Suprapubic skin (tissue), 4 donors: Measurements from ENCODE around the gene TBX10. TPM values are rescaled to one million over a fixed set of nuclear protein-coding genes. Genes with fewer than 3 reads are reported as not detected.

Experiments used
- DNase-seq, 2 donors: peaks; one replicate each; pipeline ENCODE4 v3.0.0-alpha.2; 2019; ENCODE audit warnings: low spot score in 2 of 2
- H3K27ac ChIP-seq: fragments of 200-600 bp; sonication (generic); one replicate; pipeline ENCODE4 v1.5.1; 2019
- H3K27me3 ChIP-seq: fragments of 200-600 bp; sonication (generic); one replicate; pipeline ENCODE4 v1.5.1; 2019
- H3K36me3 ChIP-seq: fragments of 200-600 bp; sonication (generic); one replicate; pipeline ENCODE4 v1.5.1; 2019
- H3K4me1 ChIP-seq: fragments of 200-600 bp; sonication (generic); one replicate; pipeline ENCODE4 v1.5.1; 2019
- H3K4me3 ChIP-seq: fragments of 200-600 bp; sonication (generic); one replicate; pipeline ENCODE4 v1.5.1; 2019; ENCODE audit warnings: mild to moderate bottlenecking
- H3K9me3 ChIP-seq: fragments of 200-600 bp; sonication (generic); one replicate; pipeline ENCODE4 v1.5.1; 2019
- CTCF ChIP-seq, 2 donors: fragments of 200-600 bp in 1 of 2; fragments of 450-650 bp in 1 of 2; sonication (generic) in 1 of 2; IDR thresholded peaks; one replicate each; pipeline ENCODE4 v1.5.1; 2016 to 2019; ENCODE audit warnings: antibody characterized with exemption in 2 of 2, mild to moderate bottlenecking in 1 of 2, moderate library complexity in 1 of 2
- EP300 ChIP-seq: sonication (generic); formaldehyde crosslinking; IDR thresholded peaks from one replicate; pipeline ENCODE4 v1.6.1; 2017; ENCODE audit warnings: antibody characterized with exemption
- POLR2A ChIP-seq, 2 donors: fragments of 450-650 bp; IDR thresholded peaks; one replicate each; pipeline ENCODE4 v1.6.1; 2017; ENCODE audit warnings: antibody characterized with exemption in 2 of 2, mild to moderate bottlenecking in 2 of 2, moderate library complexity in 2 of 2
- POLR2AphosphoS5 ChIP-seq, 3 donors: sonication (generic); formaldehyde crosslinking; IDR thresholded peaks; one replicate each; pipeline ENCODE4 v1.6.1; 2017; ENCODE audit warnings: antibody characterized with exemption in 3 of 3
- WGBS: methylation state at CpG from one replicate; pipeline ENCODE4 v1.1.5; 2018; 5-methylcytosine and 5-hydroxymethylcytosine counted together
- total RNA-seq, 4 donors: library from RNA; depleted of rRNA; stranded (reverse); fragments of >200 nt; gene quantifications; one replicate each; pipeline ENCODE4 v1.1.0, GENCODE V29; 2016

TBX10 gene
- total RNA-seq, 4 donors from 2014 or later: not detected

GRCh38 chr11:67651976-67652781 lies 12.6 kb upstream of the TBX10 start:
- Histone ChIP-seq H3K4me1 (peaks cover 8% of the 10 kb centered on the region), H3K27ac (no peak overlapping the region), H3K9me3 (no peaks in the 10 kb centered on the region), H3K27me3 (peaks cover 18% of the 10 kb centered on the region), H3K4me3 (no peak overlapping the region), H3K36me3 (no peaks in the 10 kb centered on the region)
- 39% methylated on average over 13 of the region's 13 CpGs for WGBS
- no peak for TF ChIP-seq EP300
- no peak for TF ChIP-seq CTCF (IDR thresholded peaks at IDR 0.05)
- no peak for TF ChIP-seq POLR2AphosphoS5 (IDR thresholded peaks at IDR 0.05)
- no peak for TF ChIP-seq POLR2A (IDR thresholded peaks at IDR 0.05)
- no peak for DNase-seq

GRCh38 chr11:67649634-67650510 lies 10.3 kb upstream of the TBX10 start:
- WGBS: 79% methylated on average over 22 of the region's 22 CpGs
- H3K4me3 ChIP-seq: peak overlapping the region; percentile 31
- H3K36me3 ChIP-seq: no peaks in the 10 kb centered on the region
- DNase-seq: peak in 1 of 2 donors; percentile 32
- no peaks in the 10 kb centered on the region for H3K9me3 ChIP-seq
- H3K27me3 ChIP-seq: peaks cover 20% of the 10 kb centered on the region
- H3K27ac ChIP-seq: no peak overlapping the region
- TF ChIP-seq POLR2AphosphoS5 (IDR thresholded peaks at IDR 0.05): no peak
- TF ChIP-seq CTCF (IDR thresholded peaks at IDR 0.05): no peak
- TF ChIP-seq EP300: no peak
- TF ChIP-seq POLR2A (IDR thresholded peaks at IDR 0.05): no peak
- H3K4me1 ChIP-seq: no peaks in the 10 kb centered on the region

- Histone ChIP-seq H3K27ac (no peak overlapping the region), H3K4me3 (no peak overlapping the region), H3K27me3 (peaks cover 20% of the 10 kb centered on the region), H3K4me1 (no peaks in the 10 kb centered on the region), H3K36me3 (no peaks in the 10 kb centered on the region), H3K9me3 (no peaks in the 10 kb centered on the region)
- 70% methylated on average over 6 of the region's 12 CpGs for WGBS
- DNase-seq: peak in 1 of 2 donors; percentile 57
- no peak for TF ChIP-seq EP300
- no peak for TF ChIP-seq CTCF (IDR thresholded peaks at IDR 0.05)
- TF ChIP-seq POLR2AphosphoS5 (IDR thresholded peaks at IDR 0.05): no peak
- no peak for TF ChIP-seq POLR2A (IDR thresholded peaks at IDR 0.05)
These were observed 9.4 kb upstream of the TBX10 start for GRCh38 chr11:67648796-67649613.

GRCh38 chr11:67648140-67648795 lies 8.7 kb upstream of the TBX10 start:
- H3K9me3 ChIP-seq: no peaks in the 10 kb centered on the region
- no peaks in the 10 kb centered on the region for H3K36me3 ChIP-seq
- peaks cover 20% of the 10 kb centered on the region for H3K27me3 ChIP-seq
- H3K4me1 ChIP-seq: no peaks in the 10 kb centered on the region
- H3K4me3 ChIP-seq: no peak overlapping the region
- DNase-seq: no peak
- TF ChIP-seq EP300: no peak
- TF ChIP-seq POLR2AphosphoS5 (IDR thresholded peaks at IDR 0.05): no peak
- no peak for TF ChIP-seq POLR2A (IDR thresholded peaks at IDR 0.05)
- TF ChIP-seq CTCF (IDR thresholded peaks at IDR 0.05): no peak
- WGBS: 62% methylated on average over 12 of the region's 12 CpGs
- H3K27ac ChIP-seq: no peak overlapping the region
